Type B pancreatic cell (in vitro differentiated cells): ENCODE data around the gene FSTL5. TPM values are rescaled to one million over a fixed set of nuclear protein-coding genes. Genes with fewer than 3 reads are reported as not detected.

Experiments used
- DNase-seq: peaks from one replicate; pipeline ENCODE4 v3.0.0; 2021; ENCODE audit warnings: mixed read lengths; ENCODE audit not compliant: unreplicated experiment; ENCODE audit errors: extremely low spot score
- H3K27ac Mint-ChIP-seq: 2 replicates; pipeline ENCODE4 v1.8.0; 2021; ENCODE audit warnings: mild to moderate bottlenecking, mixed read lengths
- H3K27me3 Mint-ChIP-seq: 2 replicates; pipeline ENCODE4 v1.8.0; 2021; ENCODE audit warnings: mixed read lengths
- H3K36me3 Mint-ChIP-seq: 2 replicates; pipeline ENCODE4 v1.8.0; 2021; ENCODE audit warnings: mixed read lengths
- H3K4me1 Mint-ChIP-seq: one replicate; pipeline ENCODE4 v1.8.0; 2021; ENCODE audit warnings: mixed read lengths; ENCODE audit not compliant: unreplicated experiment
- H3K4me3 Mint-ChIP-seq: 2 replicates; pipeline ENCODE4 v1.8.0; 2021; ENCODE audit warnings: mild to moderate bottlenecking, mixed read lengths
- H3K9me3 Mint-ChIP-seq: 2 replicates; pipeline ENCODE4 v1.8.0; 2021; ENCODE audit warnings: mixed read lengths
- CTCF ChIP-seq: fragments of 200-600 bp; sonication (generic); conservative IDR thresholded peaks from 2 replicates; pipeline ENCODE4 v1.5.0; 2021; ENCODE audit warnings: antibody characterized with exemption, mild to moderate bottlenecking
- total RNA-seq: library from RNA; stranded (reverse); gene quantifications from 2 replicates; pipeline ENCODE4 v1.2.1, GENCODE V29; 2021; ENCODE audit warnings: low replicate concordance

FSTL5 gene
- total RNA-seq, 1 donor from 2014 or later: 3.6 TPM

- no peaks in the 10 kb centered on the region for H3K27me3 Mint-ChIP-seq
- H3K4me1 Mint-ChIP-seq: no peaks in the 10 kb centered on the region
- H3K36me3 Mint-ChIP-seq: no peaks in the 10 kb centered on the region
- no peak for TF ChIP-seq CTCF
- no peak overlapping the region for H3K4me3 Mint-ChIP-seq
- DNase-seq: no peak
- no peak overlapping the region for H3K27ac Mint-ChIP-seq
- no peaks in the 10 kb centered on the region for H3K9me3 Mint-ChIP-seq
These were observed 153.4 kb downstream of the FSTL5 start for GRCh38 chr4:162010362-162010761.

GRCh38 chr4:161992317-161992716 is 171.5 kb downstream of the FSTL5 start:
- Mint-ChIP-seq H3K27me3 (no peaks in the 10 kb centered on the region), H3K36me3 (no peaks in the 10 kb centered on the region), H3K9me3 (no peaks in the 10 kb centered on the region), H3K27ac (no peak overlapping the region), H3K4me1 (no peaks in the 10 kb centered on the region), H3K4me3 (no peak overlapping the region)
- no peak for TF ChIP-seq CTCF
- no peak for DNase-seq

GRCh38 chr4:161991811-161992210 is 172.0 kb downstream of the FSTL5 start:
- TF ChIP-seq CTCF: no peak
- no peak overlapping the region for H3K27ac Mint-ChIP-seq
- no peak for DNase-seq
- no peaks in the 10 kb centered on the region for H3K27me3 Mint-ChIP-seq
- no peaks in the 10 kb centered on the region for H3K4me1 Mint-ChIP-seq
- H3K9me3 Mint-ChIP-seq: no peaks in the 10 kb centered on the region
- no peaks in the 10 kb centered on the region for H3K36me3 Mint-ChIP-seq
- no peak overlapping the region for H3K4me3 Mint-ChIP-seq

GRCh38 chr4:161990721-161991120 is 173.1 kb downstream of the FSTL5 start:
- H3K36me3 Mint-ChIP-seq: no peaks in the 10 kb centered on the region
- no peaks in the 10 kb centered on the region for H3K9me3 Mint-ChIP-seq
- H3K27ac Mint-ChIP-seq: no peak overlapping the region
- H3K4me3 Mint-ChIP-seq: no peak overlapping the region
- DNase-seq: no peak
- no peaks in the 10 kb centered on the region for H3K4me1 Mint-ChIP-seq
- no peak for TF ChIP-seq CTCF
- H3K27me3 Mint-ChIP-seq: no peaks in the 10 kb centered on the region

GRCh38 chr4:161988946-161989345 is 174.9 kb downstream of the FSTL5 start:
- Mint-ChIP-seq H3K9me3 (no peaks in the 10 kb centered on the region), H3K27ac (no peak overlapping the region), H3K4me3 (no peak overlapping the region), H3K36me3 (no peaks in the 10 kb centered on the region), H3K4me1 (no peaks in the 10 kb centered on the region), H3K27me3 (no peaks in the 10 kb centered on the region)
- no peak for DNase-seq
- TF ChIP-seq CTCF: no peak

- no peaks in the 10 kb centered on the region for H3K9me3 Mint-ChIP-seq
These were observed 176.2 kb downstream of the FSTL5 start for GRCh38 chr4:161987611-161988010.

More at GRCh38 chr4:161987611-161988010, 176.2 kb downstream of the FSTL5 start:
- no peak for DNase-seq
- no peaks in the 10 kb centered on the region for H3K36me3 Mint-ChIP-seq
- no peak overlapping the region for H3K4me3 Mint-ChIP-seq
- H3K4me1 Mint-ChIP-seq: no peaks in the 10 kb centered on the region
- H3K27me3 Mint-ChIP-seq: no peaks in the 10 kb centered on the region
- H3K27ac Mint-ChIP-seq: no peak overlapping the region
- TF ChIP-seq CTCF: no peak
